Peyer's patch (tissue), 4 donors: Measurements from ENCODE around the gene ZNF786.

Experiments
- CTCF ChIP-seq, 6 experiments: fragments of 450-650 bp in 4 of 6; fragments of 200-600 bp in 2 of 6; sonication (generic) in 1 of 6; IDR thresholded peaks; one replicate each; pipeline ENCODE4 v1.5.1; 2017 to 2019; ENCODE audit warnings: antibody characterized with exemption in 6 of 6, mild to moderate bottlenecking in 3 of 6, moderate library complexity in 1 of 6
- POLR2A ChIP-seq, 2 donors: fragments of 450-650 bp; IDR thresholded peaks; one replicate each; pipeline ENCODE4 v1.5.1; 2017; ENCODE audit warnings: antibody characterized with exemption in 2 of 2, mild to moderate bottlenecking in 2 of 2, moderate library complexity in 2 of 2

- TF ChIP-seq POLR2A (IDR thresholded peaks at IDR 0.05) (no peak), CTCF (IDR thresholded peaks at IDR 0.05) (no peak)
Observed at GRCh38 chr7:149027611-149028345, 62.7 kb downstream of the ZNF786 start.
